ENCODE data around the gene TSPAN9. TPM values are rescaled to one million over a fixed set of nuclear protein-coding genes. Genes with fewer than 3 reads are reported as not detected.
A peak's percentile ranks its signal among the peaks of the same experiment; 100 is the strongest.

TSPAN9 gene
- total RNA-seq, 4 donors from 2014 or later = 27.8 to 47.2 (median 34.3) TPM

DNA sequence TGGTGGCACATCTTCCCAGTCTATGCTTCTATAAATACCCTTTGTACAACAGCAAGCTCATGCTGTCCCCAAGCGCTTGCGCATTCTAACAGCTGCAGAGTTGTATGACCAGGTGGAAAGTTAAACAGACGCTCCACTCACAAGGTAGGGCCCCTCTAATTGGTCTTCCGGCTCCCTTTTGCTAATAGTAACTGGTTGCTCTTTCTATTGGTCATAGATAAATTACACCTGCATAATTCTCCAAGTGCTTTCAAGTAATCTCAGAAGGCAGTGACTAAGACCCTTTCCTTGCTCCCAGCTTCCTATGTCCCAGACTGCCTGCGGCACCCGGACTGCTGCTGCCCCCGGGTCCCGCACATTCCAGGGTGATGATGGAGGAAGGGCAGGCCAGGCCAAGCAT is 6.1 kb upstream of the TSPAN9 start:
- Histone ChIP-seq H3K27ac (no peak overlapping the region), H3K9me3 (no peaks in the 10 kb centered on the region), H3K27me3 (no peaks in the 10 kb centered on the region), H3K4me3 (no peak overlapping the region), H3K36me3 (no peaks in the 10 kb centered on the region), H3K4me1 (peaks cover 17% of the 10 kb centered on the region)
- 92% methylated on average over 8 of the region's 8 CpGs for WGBS
- TF ChIP-seq EP300 (IDR thresholded peaks at IDR 0.05) = no peak
- TF ChIP-seq, protein P1, sequence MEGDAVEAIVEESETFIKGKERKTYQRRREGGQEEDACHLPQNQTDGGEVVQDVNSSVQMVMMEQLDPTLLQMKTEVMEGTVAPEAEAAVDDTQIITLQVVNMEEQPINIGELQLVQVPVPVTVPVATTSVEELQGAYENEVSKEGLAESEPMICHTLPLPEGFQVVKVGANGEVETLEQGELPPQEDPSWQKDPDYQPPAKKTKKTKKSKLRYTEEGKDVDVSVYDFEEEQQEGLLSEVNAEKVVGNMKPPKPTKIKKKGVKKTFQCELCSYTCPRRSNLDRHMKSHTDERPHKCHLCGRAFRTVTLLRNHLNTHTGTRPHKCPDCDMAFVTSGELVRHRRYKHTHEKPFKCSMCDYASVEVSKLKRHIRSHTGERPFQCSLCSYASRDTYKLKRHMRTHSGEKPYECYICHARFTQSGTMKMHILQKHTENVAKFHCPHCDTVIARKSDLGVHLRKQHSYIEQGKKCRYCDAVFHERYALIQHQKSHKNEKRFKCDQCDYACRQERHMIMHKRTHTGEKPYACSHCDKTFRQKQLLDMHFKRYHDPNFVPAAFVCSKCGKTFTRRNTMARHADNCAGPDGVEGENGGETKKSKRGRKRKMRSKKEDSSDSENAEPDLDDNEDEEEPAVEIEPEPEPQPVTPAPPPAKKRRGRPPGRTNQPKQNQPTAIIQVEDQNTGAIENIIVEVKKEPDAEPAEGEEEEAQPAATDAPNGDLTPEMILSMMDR (IDR thresholded peaks at IDR 0.05) = no peak
- no peak for TF ChIP-seq POLR2AphosphoS5 (IDR thresholded peaks at IDR 0.05)
- TF ChIP-seq POLR2A (IDR thresholded peaks at IDR 0.05) = no peak
- DNase-seq (ENCODE audit: low spot score in 2 of 2) = no peak

DNA sequence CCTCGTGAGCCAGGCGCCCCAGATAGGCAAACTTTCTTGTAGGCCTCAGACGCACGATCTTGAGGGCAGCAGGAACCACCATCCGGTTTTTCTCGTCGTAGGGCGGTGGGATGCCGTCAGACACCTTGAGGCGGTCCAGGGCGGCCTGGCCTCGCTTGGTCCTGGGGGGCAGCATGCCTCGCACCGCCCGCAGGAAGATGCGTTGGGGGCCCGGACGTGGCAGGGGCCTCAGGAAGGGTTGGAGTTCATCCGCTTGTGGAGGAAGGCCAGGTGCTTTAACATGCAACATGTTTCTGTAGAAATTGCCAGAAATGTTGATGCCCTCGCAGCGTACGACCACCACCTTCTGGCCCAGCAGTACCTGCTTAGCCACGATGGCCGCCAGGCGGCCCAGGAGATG is 5.5 kb upstream of the TSPAN9 start:
- Histone ChIP-seq H3K4me1 (peaks cover 23% of the 10 kb centered on the region), H3K9me3 (no peaks in the 10 kb centered on the region), H3K27ac (no peak overlapping the region), H3K4me3 (no peak overlapping the region), H3K36me3 (no peaks in the 10 kb centered on the region), H3K27me3 (no peaks in the 10 kb centered on the region)
- no peak for DNase-seq (ENCODE audit: low spot score in 2 of 2)
- TF ChIP-seq POLR2AphosphoS5 (IDR thresholded peaks at IDR 0.05) (no peak), EP300 (IDR thresholded peaks at IDR 0.05) (no peak), POLR2A (IDR thresholded peaks at IDR 0.05) (no peak)
- TF ChIP-seq, protein P1 (IDR thresholded peaks at IDR 0.05) = no peak
- 96% methylated on average over 25 of the region's 25 CpGs for WGBS

DNA sequence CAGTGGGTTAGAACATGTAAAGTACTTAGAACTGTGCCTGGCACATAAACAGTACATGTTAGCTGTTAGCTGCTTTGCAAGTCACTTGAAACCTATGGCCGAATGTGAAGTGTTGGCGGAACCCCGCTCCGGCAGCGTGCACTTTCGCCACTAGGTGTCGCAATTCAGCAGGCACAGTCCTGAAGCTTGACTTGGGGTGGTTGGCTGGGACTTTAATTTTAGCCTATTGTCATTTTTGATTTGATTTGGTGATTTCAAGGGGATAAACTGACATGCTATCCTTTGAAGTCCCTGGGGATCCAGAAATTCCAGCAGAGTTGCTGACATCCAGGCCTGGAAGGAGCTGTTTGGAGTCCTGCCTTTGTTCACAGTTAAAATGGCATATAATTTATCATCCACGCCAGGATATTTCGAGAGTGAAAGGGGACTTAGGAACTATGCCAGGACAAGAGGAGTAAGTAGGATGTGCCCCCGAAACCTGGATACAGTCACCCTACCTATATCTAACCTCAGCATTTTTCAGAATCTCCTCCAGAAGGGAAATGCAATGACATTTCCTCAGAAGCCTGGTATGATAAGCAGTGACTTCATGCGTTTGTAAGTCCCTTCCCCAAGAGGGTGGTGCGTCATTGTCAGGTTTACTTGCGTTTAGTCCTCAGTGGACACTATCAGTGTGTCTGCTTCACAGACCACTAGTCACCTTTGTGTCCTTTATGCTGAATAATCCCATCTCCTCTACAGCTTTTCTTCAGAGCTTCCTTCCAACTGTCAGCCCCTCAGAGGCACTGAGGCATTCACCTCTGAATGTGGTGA is 3.5 kb upstream of the TSPAN9 start:
- Histone ChIP-seq H3K4me3 (no peak overlapping the region), H3K36me3 (no peaks in the 10 kb centered on the region), H3K4me1 (peaks cover 32% of the 10 kb centered on the region), H3K27ac (no peak overlapping the region), H3K27me3 (no peaks in the 10 kb centered on the region), H3K9me3 (no peaks in the 10 kb centered on the region)
- WGBS = 16% methylated on average over 13 of the region's 13 CpGs
- DNase-seq (ENCODE audit: low spot score in 2 of 2) = peak; percentile 89 to 91
- TF ChIP-seq, protein P1 (IDR thresholded peaks at IDR 0.05) = peak; percentile 91 to 96
- no peak for TF ChIP-seq EP300 (IDR thresholded peaks at IDR 0.05)

- WGBS = 76% methylated on average over 6 of the region's 6 CpGs
Observed at GRCh38 chr12:3075315-3075714, 1.9 kb upstream of the TSPAN9 start.

GRCh38 chr12:3077572-3078081 is 448 bp downstream of the TSPAN9 start:
- TF ChIP-seq POLR2AphosphoS5 (IDR thresholded peaks at IDR 0.05) = no peak
- no peak for TF ChIP-seq EP300 (IDR thresholded peaks at IDR 0.05)
- TF ChIP-seq, protein P1 (IDR thresholded peaks at IDR 0.05) = no peak
- TF ChIP-seq POLR2A (IDR thresholded peaks at IDR 0.05) = no peak
- Histone ChIP-seq H3K27me3 (no peaks in the 10 kb centered on the region), H3K4me3 (peak overlapping the region; percentile 74), H3K9me3 (no peaks in the 10 kb centered on the region), H3K36me3 (no peaks in the 10 kb centered on the region), H3K4me1 (peaks cover 38% of the 10 kb centered on the region), H3K27ac (peak overlapping the region; percentile 96)
- 0% methylated on average over 30 of the region's 32 CpGs for WGBS
- DNase-seq (ENCODE audit: low spot score in 2 of 2) = peak in 1 of 2 donors; percentile 76

More at GRCh38 chr12:3075315-3075714, 1.9 kb upstream of the TSPAN9 start:
- DNase-seq (ENCODE audit: low spot score in 2 of 2) = peak in 1 of 2 donors; percentile 54
- TF ChIP-seq EP300 (IDR thresholded peaks at IDR 0.05) = no peak
- TF ChIP-seq, protein P1 (IDR thresholded peaks at IDR 0.05) = no peak
- no peak for TF ChIP-seq POLR2AphosphoS5 (IDR thresholded peaks at IDR 0.05)
- TF ChIP-seq POLR2A (IDR thresholded peaks at IDR 0.05) = no peak
- Histone ChIP-seq H3K9me3 (no peaks in the 10 kb centered on the region), H3K4me1 (peaks cover 32% of the 10 kb centered on the region), H3K27me3 (no peaks in the 10 kb centered on the region), H3K4me3 (no peak overlapping the region), H3K27ac (no peak overlapping the region), H3K36me3 (no peaks in the 10 kb centered on the region)

Data from suprapubic skin (tissue), 4 donors.